Hematopoietic multipotent progenitor cell treated with erythropoietin and hydrocortisone succinate and interleukin-3 and kit ligand, for 4 days (in vitro differentiated cells): ENCODE results near the gene PTGES2.
A peak's percentile ranks its signal among the peaks of the same experiment; 100 is the strongest.

Experiments used
- DNase-seq: peaks from one replicate; pipeline ENCODE4 v3.0.0-alpha.2; 2015

The PTGES2 gene

DNA sequence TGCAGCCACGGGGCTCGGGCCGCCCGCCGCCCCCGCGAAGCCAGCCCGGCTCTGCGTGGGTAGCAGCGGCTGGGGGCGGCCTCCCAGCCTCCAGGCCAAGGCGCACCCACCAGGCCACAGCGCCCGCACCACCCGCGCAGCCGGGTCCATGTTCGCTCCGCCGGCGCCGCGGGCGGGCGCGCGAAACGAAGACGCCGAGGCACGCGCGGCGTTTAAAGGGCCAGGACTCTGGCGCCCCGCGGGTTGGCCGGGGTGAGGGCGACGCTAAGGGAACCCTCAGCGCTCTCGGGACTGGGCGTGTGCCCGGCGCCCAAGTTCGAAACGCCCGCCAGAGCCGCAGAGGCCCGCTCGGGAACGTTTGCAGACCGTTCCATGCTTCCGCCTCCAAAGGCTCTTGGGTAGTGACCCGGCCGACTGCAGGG, at the start of gene PTGES2:
Gene PTGES2 (minus strand): TSS at position 162 of the 422 bp plus-strand sequence. CDS start 12 bp downstream, at position 150.
- peak; percentile 94 for DNase-seq

DNA sequence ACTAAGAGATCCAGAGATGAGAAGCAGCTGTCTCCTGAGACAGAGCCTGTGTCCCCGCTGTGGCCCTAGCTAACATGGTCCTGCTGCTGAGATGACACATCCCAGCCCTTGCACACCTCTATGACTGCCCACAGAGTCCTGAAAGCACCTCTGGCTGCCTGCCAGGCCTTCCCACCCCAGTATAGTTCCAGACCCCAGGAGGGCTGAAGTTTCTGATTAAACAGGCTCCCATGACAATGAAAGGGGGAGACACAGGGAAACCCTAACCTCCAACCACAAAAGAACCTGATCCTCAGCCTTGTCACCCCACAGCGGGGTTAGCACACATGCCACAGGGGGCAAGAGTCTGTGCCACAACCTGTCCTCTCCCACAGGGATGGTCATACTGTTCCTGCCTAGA, 48.2 kb upstream of the PTGES2 start:
- no peak for DNase-seq

DNA sequence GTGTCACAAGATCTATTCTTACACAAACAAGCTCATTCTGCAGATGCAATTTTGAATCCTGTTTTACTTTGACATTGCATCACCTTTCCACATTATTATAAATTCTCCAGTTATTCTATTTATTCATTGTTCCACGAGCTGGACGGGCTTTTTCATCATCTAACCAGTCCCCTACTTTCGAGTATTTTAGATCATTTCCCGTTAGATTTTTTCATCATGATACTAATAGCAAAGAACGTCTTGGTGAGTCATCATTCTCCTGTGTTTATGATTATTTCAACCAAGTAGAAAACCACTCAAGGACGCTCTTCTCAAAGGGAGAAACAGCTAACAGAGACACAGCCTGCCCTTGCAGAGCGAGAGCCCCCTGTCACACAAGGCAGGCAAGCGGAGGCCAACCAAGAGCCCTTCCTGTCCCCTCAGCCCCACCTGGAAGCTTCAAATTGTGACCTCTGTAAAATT, 47.6 kb upstream of the PTGES2 start:
- no peak for DNase-seq

DNA sequence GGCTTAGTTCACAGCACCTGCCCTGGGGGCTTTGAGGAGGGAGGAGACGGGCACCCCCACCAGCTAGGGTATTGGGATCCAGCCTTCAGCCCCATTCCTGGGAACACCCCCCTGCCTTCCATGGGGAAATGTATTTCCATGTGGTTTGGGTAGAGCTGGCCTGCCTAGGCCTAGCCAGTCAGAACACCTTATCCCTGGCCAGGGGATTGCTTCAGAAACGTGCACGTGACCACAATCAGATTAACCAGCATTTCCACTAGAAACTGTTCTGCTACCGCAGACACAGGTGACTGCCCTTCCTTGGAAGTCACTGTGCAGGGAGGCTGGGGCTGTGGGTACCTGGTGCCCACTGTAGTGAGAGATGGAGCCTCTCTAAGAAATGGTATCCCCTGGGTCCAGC, 46.5 kb upstream of the PTGES2 start:
- no peak for DNase-seq

DNA sequence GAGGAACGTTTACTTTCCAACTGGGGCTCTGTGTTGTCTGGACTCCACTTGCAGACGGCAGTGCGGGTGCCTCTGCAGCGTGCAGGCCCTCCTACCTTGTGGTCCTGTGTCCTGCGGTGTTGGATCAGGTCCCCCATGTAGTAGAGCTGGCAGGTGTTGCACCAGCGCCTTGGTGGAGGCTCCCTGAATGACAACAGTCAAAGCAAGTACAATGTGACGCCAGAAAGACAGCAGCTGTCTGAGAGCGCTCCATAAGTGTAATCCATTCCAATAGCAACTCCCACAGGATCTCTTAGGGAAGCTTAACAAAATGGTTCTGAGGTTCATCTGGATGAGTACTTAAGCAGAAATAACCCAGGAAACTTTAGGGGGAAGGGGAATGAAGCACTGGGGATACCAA, 42.4 kb upstream of the PTGES2 start:
- no peak for DNase-seq

DNA sequence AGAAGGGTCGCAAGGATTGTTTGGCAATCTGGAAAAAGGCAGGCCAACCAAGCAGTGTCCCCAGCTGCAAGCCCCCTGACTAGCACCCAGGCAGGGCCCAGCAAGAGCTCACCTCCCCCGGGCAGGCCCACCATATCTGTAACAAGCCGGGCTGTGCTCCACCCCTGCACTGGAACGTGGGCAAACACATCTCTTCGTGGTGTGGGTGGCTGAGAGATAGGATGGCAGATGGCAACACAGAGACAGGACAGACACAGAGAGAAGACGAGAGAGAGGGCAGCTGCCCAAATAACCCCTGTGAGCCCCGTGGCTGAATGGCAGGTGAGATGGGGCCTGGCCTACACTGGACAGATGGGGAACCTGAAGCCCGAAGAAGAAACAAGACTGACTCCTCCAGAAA, 42.0 kb upstream of the PTGES2 start:
- peak; percentile 66 for DNase-seq

DNA sequence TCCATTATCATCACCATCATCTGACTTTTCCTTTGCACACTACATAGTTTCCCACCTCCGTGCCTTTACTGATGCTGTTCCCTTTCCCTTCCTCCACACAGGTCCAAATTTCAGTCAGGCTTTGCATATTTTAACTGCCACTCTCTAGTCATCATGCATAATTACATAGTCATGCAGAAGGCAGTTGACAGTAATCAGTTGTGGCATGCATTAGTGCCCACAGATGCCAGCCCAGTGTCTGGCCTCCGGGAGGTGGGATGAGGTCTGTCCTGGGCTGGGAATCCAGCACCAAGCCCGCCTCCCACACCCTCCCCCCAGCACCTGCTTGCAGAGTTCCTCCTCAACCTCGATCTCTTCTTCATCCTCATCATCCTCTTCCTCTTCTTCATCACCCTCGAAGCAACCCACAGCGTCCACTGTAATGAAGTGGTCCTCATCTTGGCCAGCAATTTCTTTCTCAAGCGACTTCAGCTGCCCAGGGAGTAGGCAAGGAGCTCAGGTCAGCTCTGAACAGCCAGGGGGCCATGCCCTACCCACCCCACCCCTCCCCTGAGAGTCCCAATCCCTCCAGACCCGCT, 41.3 kb upstream of the PTGES2 start:
- DNase-seq: peak; percentile 40

DNA sequence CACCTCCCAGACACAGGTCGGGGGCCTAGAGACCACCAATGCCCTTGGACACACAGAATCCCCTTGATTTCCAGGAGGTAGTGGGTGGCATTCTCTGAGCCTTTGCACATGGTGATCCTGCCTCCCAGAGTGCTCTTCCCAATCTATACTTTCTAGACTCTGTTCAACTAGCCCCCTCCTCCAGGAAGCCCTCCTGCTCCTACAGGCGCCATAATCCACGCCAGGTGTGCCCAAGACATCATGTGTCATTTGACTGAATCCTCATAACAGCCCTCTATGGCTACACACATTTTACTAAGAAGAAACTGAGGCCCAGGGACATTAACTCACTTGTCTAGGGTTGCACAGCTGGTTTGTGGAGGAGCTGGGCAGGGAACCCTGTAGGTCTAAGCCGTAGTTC, 39.7 kb upstream of the PTGES2 start:
- no peak for DNase-seq

DNA sequence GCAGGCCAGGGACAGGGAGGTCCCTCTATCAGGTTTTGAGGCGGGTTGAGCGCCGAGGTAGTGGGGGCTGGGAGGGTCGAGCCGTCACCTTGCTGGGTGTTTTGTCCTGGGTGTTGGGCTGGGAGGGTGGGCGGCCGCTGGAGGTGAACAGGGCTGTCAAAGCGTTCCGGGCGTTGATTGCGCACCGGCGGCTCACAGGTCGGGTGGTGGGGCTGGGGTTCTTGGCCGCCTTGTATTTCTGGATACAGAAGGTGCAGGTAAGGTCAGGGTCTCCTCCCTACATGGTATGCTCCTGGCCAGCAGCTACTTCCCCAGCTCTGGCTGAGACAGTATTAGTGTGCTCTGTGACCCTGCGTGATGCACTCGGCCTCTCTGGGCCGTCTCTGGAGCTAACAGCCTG, 38.6 kb upstream of the PTGES2 start:
- no peak for DNase-seq

DNA sequence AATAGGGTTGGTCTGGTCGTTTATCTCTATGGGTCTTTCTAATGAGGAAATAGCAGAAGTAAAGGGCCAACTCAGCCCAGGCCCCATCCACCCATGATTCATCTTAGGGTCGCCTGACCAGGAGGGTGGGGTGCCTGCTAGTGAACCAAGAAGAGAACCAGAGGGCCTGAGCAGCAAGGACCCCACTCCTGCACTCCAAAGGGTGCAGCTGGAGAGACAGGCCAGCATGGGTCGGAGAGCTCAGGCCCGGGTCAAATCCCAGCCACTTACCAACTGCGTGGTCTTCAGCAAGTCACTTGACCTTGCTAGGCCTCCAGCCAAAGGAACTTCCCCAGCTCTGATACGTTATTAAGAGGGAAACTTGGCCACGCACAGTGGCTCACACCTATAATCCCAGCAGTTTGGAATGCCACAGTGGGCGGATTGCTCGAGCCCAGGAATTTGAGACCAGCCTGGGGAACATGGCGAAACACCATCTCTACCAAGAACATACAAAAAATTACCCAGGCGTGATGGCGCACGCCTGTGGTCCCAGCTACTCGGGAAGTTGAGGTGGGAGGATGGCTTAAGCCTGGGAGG, 36.9 kb upstream of the PTGES2 start:
- peak; percentile 52 for DNase-seq

DNA sequence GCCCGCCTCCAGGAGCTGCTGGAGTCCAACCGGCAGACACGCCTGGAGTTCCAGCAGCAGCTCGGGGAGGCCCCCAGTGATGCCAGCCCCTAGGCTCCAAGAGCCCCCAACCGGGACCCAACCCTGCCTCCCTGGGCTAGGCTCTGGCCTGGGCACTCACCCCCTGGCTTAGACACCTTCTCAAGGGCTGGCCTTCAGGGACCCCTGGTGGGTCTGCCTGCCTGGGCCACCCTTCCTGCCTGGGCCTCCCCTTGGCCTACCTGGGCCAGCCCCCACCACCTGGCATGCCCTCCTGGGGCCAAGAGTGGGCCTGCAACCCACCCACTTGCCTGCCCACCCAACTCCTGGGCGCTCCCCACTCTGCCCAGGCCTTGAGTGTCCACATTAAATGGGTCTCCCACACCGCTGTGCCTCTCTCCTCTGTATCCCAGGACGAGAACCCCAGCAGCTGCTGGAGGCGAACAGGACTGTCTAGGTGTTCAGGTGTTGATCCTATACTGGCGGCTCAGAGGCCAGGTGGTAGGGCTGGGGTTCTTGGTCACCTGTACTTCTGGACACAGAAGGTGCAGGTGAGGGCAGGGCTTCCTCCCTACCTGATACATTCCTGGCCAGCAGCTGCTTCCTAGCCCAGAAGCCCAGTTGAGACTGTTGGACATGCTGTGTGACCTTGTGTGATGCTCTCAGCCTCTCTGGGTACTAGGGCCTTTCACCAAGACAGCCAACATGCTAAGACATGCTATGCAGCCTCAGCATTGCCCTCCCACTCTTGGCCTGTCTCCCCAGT, 36.2 kb upstream of the PTGES2 start:
- DNase-seq: no peak

DNA sequence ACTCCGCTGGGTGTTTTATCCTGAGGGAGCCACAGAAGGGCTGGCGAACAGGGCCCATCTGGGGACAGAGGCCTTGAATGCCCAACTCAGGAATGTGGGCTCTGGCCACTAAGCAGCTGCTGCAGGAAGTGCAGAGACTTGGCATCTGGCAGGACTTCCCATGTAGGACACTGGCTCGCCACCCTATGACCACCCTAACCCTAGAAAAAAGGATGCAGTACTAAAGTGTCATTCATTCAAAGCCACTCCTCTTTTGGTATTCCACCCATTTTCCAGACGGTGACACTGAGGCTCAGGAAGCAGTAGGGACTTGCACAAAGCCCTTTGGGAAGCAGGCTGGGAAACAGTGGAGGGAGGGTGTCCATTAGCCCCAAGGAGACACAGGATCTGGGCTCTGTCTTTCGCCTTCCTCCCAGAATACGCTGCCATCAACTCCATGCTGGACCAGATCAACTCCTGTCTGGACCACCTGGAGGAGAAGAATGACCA, 35.5 kb upstream of the PTGES2 start:
- no peak for DNase-seq

DNA sequence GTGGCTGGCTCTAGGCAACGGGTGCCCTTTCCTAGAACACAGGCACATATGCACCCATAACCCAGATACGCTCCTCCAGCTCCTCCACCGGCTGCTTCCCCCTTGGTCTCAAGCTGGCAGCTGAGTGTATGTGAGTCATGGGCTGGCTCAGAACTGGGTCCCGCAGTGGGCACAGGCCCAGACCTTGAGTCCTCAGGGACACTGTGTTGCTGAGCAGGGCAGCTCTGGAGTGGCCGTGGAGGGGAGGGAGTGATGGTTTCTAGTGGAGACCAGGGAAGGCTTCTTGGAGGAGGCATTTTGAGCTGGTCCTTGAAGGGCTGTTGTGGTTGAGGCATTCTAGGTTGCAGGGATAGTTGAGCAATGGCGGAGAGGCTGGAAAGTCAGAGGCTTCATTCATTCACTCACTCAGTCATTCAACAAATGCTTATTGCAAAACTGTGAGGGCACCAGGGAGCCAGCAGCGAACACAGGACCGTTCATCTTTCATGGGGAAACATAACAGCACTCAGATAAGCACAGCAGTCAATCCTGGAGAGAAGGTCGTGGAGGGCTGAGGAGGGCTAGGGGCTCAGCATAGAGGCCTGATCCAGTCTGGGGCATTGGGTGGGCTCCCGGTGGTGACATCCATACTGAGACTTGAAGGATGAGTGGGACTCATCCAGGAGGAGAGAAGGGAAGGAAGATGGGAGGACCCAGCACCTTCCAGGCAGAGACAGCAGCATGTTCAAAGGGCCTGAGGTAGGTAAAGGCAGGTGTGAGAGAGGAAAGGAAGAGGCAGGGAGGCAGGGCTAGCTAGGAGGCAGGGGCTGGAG, 34.9 kb upstream of the PTGES2 start:
- DNase-seq: no peak

DNA sequence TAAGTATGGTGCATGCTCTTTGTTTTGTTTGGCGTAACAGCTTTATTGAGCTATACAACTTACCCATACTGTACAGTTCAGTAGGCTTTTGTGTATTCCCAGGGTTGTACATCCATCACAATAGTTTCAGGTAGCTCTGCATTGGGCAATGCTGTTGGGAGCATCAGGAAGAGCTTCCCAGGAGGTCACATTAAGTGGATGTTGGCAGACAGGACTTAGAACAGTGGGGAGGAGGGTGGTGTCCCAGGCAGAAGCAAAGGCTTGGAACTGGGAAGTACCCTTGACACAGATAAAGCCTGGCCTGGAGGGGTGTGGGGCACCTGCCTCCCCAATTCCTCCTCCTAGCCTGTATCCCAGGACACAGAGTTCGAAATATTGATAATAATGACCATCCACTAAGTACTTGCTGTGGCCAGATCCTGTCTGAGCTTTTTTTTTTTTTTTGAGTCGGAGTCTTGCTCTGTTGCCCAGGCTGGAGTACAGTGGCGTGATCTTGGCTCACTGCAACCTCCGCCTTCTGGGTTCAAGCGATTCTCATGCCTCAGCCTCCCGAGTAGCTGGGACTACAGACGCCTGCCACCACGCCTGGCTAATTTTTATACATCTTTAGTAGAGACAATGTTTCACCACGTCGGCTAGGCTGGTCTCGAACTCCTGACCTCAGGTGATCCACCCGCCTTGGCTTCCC, 33.8 kb upstream of the PTGES2 start:
- DNase-seq: no peak

DNA sequence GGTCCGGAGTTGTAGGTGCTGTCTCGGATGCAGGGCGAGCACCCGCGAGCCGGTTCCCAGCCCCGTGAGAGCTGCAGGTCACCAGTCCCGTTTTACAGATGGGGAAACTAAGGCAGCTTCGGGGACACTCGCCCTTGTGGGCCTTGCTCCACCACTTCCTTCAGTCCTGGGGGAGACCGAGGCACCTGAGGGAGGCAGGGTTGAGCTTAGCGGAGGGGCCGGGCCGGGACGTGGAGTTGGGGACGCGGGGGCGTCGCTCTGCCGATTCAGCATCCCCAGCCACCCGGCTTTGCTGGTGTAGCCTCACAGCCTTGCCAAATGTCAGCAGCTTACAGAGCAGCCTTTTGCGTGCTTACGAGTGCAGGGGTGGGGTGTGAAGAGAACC, 33.1 kb upstream of the PTGES2 start:
- peak; percentile 63 for DNase-seq

DNA sequence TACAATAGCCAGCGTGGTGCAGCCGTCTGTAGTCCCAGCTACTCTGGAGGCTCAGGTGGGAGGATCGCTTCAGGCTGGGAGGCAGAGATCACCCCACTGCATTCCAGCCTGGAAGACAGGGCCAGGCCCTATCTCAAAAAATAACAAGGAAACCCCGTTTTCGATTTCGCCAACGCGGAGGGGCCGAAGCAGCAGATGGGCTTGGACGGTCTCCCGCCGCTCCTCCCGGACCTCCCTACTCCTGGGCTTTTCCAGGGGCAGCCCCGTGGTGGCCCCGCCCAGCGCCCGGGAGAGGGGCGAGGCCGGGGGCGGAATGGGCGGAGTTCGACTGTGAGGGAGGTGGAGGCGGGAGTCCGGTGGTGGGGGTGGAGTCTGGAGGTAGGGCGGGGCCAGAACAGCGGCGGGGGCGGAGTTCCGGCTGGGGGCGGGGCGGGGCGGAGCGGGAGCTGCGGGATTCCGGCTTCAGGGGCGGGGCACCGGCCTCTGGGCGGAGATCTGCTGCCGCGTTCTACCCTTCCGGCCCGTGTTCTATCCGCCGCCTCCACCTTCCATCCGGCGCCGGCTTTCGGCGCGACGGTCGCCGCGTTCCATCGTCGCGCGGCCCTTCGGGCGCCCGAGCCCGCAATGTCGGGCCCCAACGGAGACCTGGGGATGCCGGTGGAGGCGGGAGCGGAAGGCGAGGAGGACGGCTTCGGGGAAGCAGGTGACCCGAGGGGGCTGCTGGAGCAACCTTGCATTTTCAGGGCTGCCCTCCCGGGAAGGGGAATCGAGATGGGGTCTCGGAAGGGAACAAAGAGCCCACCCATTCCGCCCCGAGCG, 32.5 kb upstream of the PTGES2 start, which contains the start of gene BBLN:
Gene BBLN (plus strand): TSS at position 482 of the 819 bp plus-strand sequence. CDS start 143 bp downstream, at position 625.
- DNase-seq: peak; percentile 97

DNA sequence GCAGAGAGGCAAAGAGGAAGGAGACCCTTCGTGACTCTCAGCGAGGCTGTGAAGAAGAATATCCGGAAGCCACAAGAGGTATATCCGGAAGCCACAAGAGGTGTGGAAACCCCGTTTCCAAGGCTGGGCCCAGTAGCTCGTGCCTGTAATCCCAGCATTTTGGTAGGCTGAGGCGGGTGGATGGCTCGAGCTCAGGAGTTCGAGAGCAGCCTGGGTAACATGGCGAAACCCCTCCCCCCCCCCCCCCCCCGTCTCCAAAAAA, 31.9 kb upstream of the PTGES2 start:
- DNase-seq: peak; percentile 80

DNA sequence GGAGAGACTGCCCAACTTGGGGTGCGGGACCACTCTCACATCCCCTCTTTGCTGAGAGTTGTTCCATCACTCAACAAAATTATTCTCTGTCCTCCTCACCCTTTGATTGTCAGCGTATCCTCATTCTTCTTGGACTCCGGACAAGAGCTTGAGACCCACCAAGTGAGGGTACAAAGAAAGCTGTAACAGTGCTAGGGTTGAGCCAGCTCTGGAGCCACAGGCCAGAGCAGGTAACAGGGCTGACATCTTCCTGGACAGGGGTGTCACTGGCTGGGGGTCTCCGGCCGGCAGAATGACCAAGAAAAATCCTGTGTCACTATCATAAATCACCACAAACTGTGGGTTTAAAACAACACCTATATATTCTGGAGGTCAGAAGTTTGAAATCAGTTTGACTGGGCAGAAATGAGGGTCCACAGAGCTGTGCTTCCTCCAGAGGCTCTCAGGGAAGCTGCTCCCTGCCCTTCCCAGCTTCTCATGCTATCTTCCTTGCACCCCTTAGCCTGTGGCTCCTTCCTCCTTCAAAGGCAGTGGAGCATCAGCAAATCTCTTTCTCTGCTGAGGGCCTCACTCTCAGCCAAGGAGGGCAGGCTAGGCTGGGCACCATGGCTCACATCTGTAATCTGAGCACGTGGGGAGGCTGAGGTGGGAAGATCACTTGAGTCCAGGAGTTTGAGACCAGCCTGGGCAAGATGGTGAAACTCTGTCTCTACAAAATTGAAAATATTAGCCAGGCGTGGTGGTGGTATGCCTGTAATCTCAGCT, 28.4 kb upstream of the PTGES2 start:
- no peak for DNase-seq

DNA sequence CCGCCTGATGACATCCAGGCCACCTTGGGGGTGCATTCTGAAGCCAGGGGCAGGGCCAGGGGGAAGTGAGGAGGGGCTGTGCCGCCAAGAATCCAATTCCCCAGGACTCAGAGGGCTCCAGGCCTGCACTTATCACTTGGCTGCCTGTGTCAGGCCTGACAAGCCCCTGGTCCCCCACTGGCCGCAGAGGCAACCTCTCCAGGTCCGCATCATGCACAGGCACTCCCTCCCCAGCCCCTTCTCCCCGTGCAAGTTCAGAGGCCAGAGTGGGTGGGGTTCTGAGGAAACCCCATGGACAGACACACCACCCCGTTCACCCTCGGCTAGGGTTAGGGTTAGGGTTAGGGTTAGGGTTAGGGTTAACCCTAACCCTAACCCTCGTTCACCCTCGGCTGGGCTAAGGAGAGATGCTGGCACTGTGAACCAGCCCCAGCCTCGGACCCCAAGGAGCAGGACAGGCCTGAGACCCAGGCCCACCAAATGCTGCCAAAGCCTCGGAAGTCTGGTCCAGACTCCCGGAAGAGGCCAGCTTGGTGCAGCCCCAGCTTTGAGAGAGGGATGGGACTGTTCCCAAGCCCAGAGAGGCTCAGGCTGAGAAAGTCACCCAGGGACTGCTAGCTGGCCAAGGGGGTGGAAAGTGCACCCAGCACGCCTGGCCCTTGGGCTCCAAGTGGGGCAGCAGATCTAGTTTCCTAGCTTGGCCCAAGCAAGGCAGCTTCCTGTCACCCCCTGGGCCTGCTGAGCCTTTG, 26.6 kb upstream of the PTGES2 start:
- no peak for DNase-seq
